ENCODE measurements around the gene DENND4B. TPM values are rescaled to one million over a fixed set of nuclear protein-coding genes. Genes with fewer than 3 reads are reported as not detected.
A peak's percentile ranks its signal among the peaks of the same experiment; 100 is the strongest.

Gene DENND4B
- total and polyA plus RNA-seq, 2 of the 4 experiments (the other 2 are of a cell fraction), result 1.8 to 25.2 TPM

- peak; percentile 47; the same call in 1 of the 2 replicates for TF ChIP-seq FOS (IDR thresholded peaks at IDR 0.05; ENCODE audit: low read depth, low read length)
- no peak for TF ChIP-seq RFX5 (IDR thresholded peaks at IDR 0.05; ENCODE audit: low read depth, low read length)
- no peak; the same call in 1 of the 2 replicates for TF ChIP-seq NFE2L2 (IDR thresholded peaks at IDR 0.05; ENCODE audit: low read depth, low read length)
Observed at GRCh38 chr1:153990468-153991150, 44.1 kb upstream of the DENND4B start, which contains the start of gene RPS27 (continued).

- H4K5ac ChIP-seq (ENCODE audit: low read depth, low read length), result no peak overlapping the region
- no peak overlapping the region for H3K9ac ChIP-seq (ENCODE audit: low read depth, low read length)
- no peak for TF ChIP-seq MAZ (IDR thresholded peaks at IDR 0.05; ENCODE audit: borderline replicate concordance, low read depth, low read length)
- no peak for TF ChIP-seq MAFK (IDR thresholded peaks at IDR 0.05; ENCODE audit: low read depth, low read length)
- TF ChIP-seq SMC3 (IDR thresholded peaks at IDR 0.05; ENCODE audit: low read depth, low read length), result no peak
- no peak for TF ChIP-seq USF2 (IDR thresholded peaks at IDR 0.05; ENCODE audit: low read depth, low read length)
- TF ChIP-seq MXI1 (IDR thresholded peaks at IDR 0.05; ENCODE audit: borderline replicate concordance, low read depth, low read length), result no peak
- TF ChIP-seq RCOR1 (IDR thresholded peaks at IDR 0.05; ENCODE audit: insufficient replicate concordance, low read length), result no peak
- TF ChIP-seq BHLHE40 (IDR thresholded peaks at IDR 0.05; ENCODE audit: low read depth, low read length), result no peak
- no peak for TF ChIP-seq CEBPB (IDR thresholded peaks at IDR 0.05; ENCODE audit: low read depth, low read length)
- no peak for TF ChIP-seq NFE2L2 (IDR thresholded peaks at IDR 0.05; ENCODE audit: low read depth, low read length)
- no peak for TF ChIP-seq CHD1 (IDR thresholded peaks at IDR 0.05; ENCODE audit: low read depth, low read length)
- no peak for TF ChIP-seq RAD21 (IDR thresholded peaks at IDR 0.05; ENCODE audit: low read length)
- TF ChIP-seq FOS (IDR thresholded peaks at IDR 0.05; ENCODE audit: low read depth, low read length), result no peak
- TF ChIP-seq RFX5 (IDR thresholded peaks at IDR 0.05; ENCODE audit: low read depth, low read length), result no peak
- TF ChIP-seq ELK1 (IDR thresholded peaks at IDR 0.05; ENCODE audit: borderline replicate concordance, low read depth, low read length), result no peak
- intact Hi-C loops (cut with micrococcal nuclease) (loop anchor here (2.0 to 10.0 kb wide), 2 partner anchors 25 to 483 kb away; partner anchors contain the start of gene SLC39A1), dilution Hi-C loops (cut with HindIII; ENCODE audit: low sequenced_read_pairs, unreplicated experiment) (no loop called here), in situ Hi-C loops (cut with MboI; ENCODE audit: low sequenced_read_pairs) (no loop called here)
- H2BK20ac ChIP-seq (ENCODE audit: low read depth, low read length), result no peak overlapping the region
- no peak overlapping the region for H3K14ac ChIP-seq (replicated peaks; ENCODE audit: low read depth, low read length)
- H3K36me3 ChIP-seq (ENCODE audit: control insufficient read depth, insufficient read depth, low read length), result peaks cover 16% of the 10 kb centered on the region
- peaks cover 9% of the 10 kb centered on the region for H3K9me1 ChIP-seq (ENCODE audit: insufficient read depth, low read length)
- H4K8ac ChIP-seq (ENCODE audit: low read depth in 2 of 2, low read length in 2 of 2), result no peak overlapping the region
- ATAC-seq (ENCODE audit: low read depth) (no peak), DNase-seq (no peak)
- no peak overlapping the region for H4K91ac ChIP-seq (ENCODE audit: insufficient read depth, low read depth, low read length)
- no peak overlapping the region for H2AFZ ChIP-seq (replicated peaks; ENCODE audit: low read length, poor library complexity)
- H3K4me3 ChIP-seq (ENCODE audit: insufficient read depth, low read depth, low read length), result no peak overlapping the region
- H2BK15ac ChIP-seq (ENCODE audit: low read depth, low read length), result no peak overlapping the region
- H3K23ac ChIP-seq (ENCODE audit: low read depth, low read length), result no peak overlapping the region
- WGBS, 2 experiments (ENCODE audit: extremely low coverage in 2 of 2, insufficient read length in 1 of 2), result 100% methylated on average over 1 of the region's 8 CpGs; no CpG with 5 or more reads in 1 of the 2 experiments
- H3K18ac ChIP-seq (ENCODE audit: low read depth, low read length), result no peak overlapping the region
- POLR2A ChIA-PET (ENCODE audit: unreplicated experiment), result no interaction called here
- H2AK9ac ChIP-seq (replicated peaks; ENCODE audit: low read depth, low read length, poor library complexity), result no peak overlapping the region
- no peak overlapping the region for H2BK120ac ChIP-seq (ENCODE audit: low read depth, low read length)
- H4K20me1 ChIP-seq (ENCODE audit: insufficient read depth, low read length), result peaks cover 9% of the 10 kb centered on the region; the same call in 1 of the 2 replicates
- H3K27me3 ChIP-seq (ENCODE audit: control insufficient read depth, insufficient read depth, low read length), result no peaks in the 10 kb centered on the region
- no peak overlapping the region for H2AK5ac ChIP-seq (ENCODE audit: low read depth, low read length)
- peaks cover 6% of the 10 kb centered on the region for H3K4me1 ChIP-seq (ENCODE audit: control insufficient read depth, insufficient read depth, low read length)
- no peak overlapping the region for H3K27ac ChIP-seq (ENCODE audit: insufficient read depth, low read length)
- no peaks in the 10 kb centered on the region for H3K9me3 ChIP-seq (ENCODE audit: control insufficient read depth, insufficient read depth, low read length)
- H3K79me1 ChIP-seq (ENCODE audit: low read depth in 1 of 2, low read length in 2 of 2), result peaks cover 37 to 53% of the 10 kb centered on the region in 2 experiments
- BruUV-seq (replicated peaks), result no TSS peak
- H2BK5ac ChIP-seq (ENCODE audit: low read depth, low read length, poor library complexity, severe bottlenecking), result no peak overlapping the region
- H3K4me2 ChIP-seq (ENCODE audit: low read depth, low read length), result no peak overlapping the region
- H3K56ac ChIP-seq (ENCODE audit: extremely low read depth, insufficient read depth, low read length), result no peak overlapping the region
- H3K4ac ChIP-seq (ENCODE audit: low read depth, low read length), result no peak overlapping the region
- CTCF ChIA-PET, result interaction anchor here (0.7 to 1.0 kb wide), 2 partner anchors 20 to 138 kb away, joined by 3 to 4 read pairs; partner anchors contain the start of gene CREB3L4
Observed at GRCh38 chr1:153987621-153988020, 41.1 kb upstream of the DENND4B start.
